ENCODE results near the gene RGS9. TPM values are rescaled to one million over a fixed set of nuclear protein-coding genes. Genes with fewer than 3 reads are reported as not detected.

Gene RGS9
- total and polyA plus RNA-seq, 10 of the 15 experiments (the other 5 are each of a cell fraction or from before 2014, with no cell fraction given) = 1.1 to 10.6 (median 5.6) TPM

- TF ChIP-seq ZBTB4 (CRISPR knock-in tag; IDR thresholded peaks at IDR 0.05) (no peak), BHLHE40 (IDR thresholded peaks at IDR 0.05; ENCODE audit: borderline replicate concordance in 1 of 2, low read depth in 2 of 2, low read length in 1 of 2) (peak; percentile 9 to 34; a peak in 1 of 4 replicates), RFX5 (IDR thresholded peaks at IDR 0.05; ENCODE audit: low read depth, low read length) (no peak), LARP7 (IDR thresholded peaks at IDR 0.05) (no peak), NR2C2 (IDR thresholded peaks at IDR 0.05; ENCODE audit: borderline replicate concordance, control insufficient read depth, insufficient read length, low read depth) (no peak), SMAD5 (IDR thresholded peaks at IDR 0.05; ENCODE audit: low read depth) (no peak), FOS (IDR thresholded peaks at IDR 0.05; ENCODE audit: borderline replicate concordance, extremely low read depth, insufficient read length) (no peak), POLR2A (IDR thresholded peaks at IDR 0.05; ENCODE audit: low read depth, low read length) (peak; percentile 53; the same call in 1 of the 2 replicates), GABPA (IDR thresholded peaks at IDR 0.05; ENCODE audit: low read depth) (no peak), BMI1 (IDR thresholded peaks at IDR 0.05; ENCODE audit: borderline replicate concordance) (no peak), CEBPZ (IDR thresholded peaks at IDR 0.05; ENCODE audit: low read depth, low read length) (no peak), ZBTB33 (IDR thresholded peaks at IDR 0.05) (no peak), ZBTB11 (CRISPR knock-in tag; IDR thresholded peaks at IDR 0.05) (no peak), POU2F2 (IDR thresholded peaks at IDR 0.05; ENCODE audit: borderline replicate concordance, low read depth, low read length) (peak; percentile 84; the same call in 2 of the 3 replicates)
Measured at GRCh38 chr17:65100316-65101140, 36.6 kb upstream of the RGS9 start (continued).

Data from GM12878 (cell line).